HG03378 (cell line): ENCODE measurements around the gene HRNR.
"Not testable (repeated sequence)": the region's sequence is repeated elsewhere in the genome, so short reads cannot be mapped to it uniquely, and the experiment has no call there.

Experiments used
- ATAC-seq: cut with Tn5 transposase; IDR thresholded peaks from one replicate; pipeline ENCODE4 v1.9.1; 2021; ENCODE audit warnings: mild to moderate bottlenecking, moderate library complexity; ENCODE audit not compliant: unreplicated experiment

The HRNR gene

GRCh38 chr1:152224093-152224492 is at the start of gene HRNR:
TSS of gene HRNR (minus strand) at chr1:152224193. CDS start at chr1:152223253, 940 bp downstream.
- ATAC-seq = no peak

GRCh38 chr1:152256394-152256793 is 32.4 kb upstream of the HRNR start:
- ATAC-seq = not testable (repeated sequence)

DNA sequence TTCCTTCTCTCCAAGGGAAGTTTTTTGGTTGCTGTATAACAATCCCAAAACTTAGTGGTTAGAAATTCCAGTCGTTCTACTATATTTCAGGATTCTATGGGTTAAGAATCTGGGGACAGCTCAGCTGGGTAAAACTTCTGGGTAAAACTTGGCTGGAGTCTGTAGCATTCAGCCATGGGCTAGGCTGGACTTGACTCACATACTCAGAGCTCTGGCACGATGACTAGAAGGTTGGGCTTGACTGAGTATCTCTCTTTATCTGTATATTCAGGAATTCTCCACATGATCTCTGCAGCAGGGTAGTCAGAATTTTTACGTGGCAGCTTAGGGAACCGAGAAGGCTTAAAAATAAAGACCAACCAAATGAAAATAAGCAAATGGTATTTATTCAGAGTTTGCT is 28.2 kb upstream of the HRNR start:
- ATAC-seq = no peak

DNA sequence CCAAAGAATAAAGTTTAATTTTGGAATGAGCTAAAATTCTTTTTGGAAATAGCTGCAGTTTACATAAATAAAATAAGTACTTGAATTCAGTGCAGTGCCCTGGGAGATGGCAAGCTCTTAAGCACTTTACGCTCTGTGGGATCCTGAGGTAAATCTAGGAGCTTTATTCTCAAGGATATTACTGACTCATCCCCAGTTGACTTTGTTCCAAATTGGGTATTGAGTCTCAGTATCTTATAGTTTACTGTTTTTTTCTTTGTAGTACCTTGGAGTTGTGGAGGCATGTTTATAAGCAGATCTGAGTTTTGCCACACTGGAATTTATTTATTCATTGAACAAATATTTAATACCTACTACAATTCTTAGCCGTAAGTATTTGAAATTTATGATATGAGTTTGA is 27.4 kb upstream of the HRNR start:
- ATAC-seq = no peak

- no peak for ATAC-seq
Measured at GRCh38 chr1:152247316-152247715, 23.3 kb upstream of the HRNR start.

DNA sequence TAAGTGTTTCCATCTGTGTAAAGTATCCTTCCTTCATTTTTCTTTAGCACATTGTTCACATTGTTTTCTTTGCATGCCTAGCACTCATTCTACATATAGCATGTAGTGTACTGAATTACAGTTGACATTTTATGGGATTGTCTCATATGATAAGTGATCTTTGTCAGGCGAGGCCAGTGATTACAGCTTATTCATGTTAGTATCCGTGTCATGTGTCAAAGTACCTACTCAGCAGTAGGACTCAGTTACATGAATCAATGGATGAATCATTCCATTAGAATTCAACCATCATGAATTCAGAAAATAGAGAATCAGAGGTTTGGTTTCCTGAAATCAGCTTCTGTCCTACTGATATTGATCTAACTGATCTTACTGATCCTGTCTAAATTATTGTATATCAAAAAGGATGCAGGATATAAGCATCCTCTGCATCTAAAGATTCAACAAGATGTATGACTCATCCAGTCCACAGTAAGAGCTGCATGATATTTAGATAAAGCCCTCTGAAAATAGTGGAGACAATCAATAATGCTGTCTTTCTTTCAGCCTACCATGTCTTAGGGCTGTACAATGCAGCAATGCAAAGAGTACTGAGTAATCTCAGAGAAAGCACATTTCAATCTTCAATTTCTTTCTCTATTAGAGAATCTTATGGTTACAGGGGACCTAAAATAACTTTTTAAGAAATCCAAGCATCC is 20.7 kb upstream of the HRNR start:
- ATAC-seq = no peak

DNA sequence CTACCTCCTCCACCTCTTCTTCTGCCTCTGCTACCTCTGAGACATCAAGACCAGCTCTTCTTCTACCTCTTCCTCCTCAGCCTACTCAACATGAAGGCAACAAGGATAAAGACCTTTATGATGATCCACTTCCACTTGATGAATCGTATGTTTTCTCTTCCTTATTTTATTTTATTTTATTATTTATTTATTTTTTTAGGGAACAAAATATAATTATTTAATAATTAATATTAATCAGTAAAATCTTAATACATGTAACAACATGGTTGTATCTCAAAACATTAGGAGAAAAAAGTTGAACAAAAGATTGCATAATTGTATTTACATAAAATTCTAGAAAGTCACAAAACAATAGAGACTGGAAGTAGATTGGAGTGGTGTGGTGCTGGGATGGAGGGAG is 13.1 kb upstream of the HRNR start:
- ATAC-seq = no peak

DNA sequence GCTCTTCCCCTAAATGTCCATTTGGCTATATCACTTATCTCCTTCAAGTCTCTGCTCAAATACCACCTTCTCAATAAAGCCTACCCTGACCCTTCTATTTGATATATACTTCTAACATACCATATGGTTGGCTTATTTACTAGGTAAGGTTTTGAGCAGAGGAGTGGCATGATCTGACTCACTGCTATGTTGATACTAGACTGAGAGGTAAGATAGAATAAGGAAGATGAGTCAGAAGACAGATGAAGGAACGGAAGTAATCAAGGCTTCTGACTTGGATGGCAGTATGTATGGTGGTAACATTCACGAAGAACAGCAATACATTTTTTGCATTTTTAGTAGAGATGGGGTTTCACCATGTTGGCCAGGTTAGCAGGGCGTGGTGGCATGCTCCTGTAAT is 4.8 kb upstream of the HRNR start:
- ATAC-seq = no peak

GRCh38 chr1:152227310-152227928 is 3.4 kb upstream of the HRNR start:
- ATAC-seq = no peak

GRCh38 chr1:152225678-152226077 is 1.7 kb upstream of the HRNR start:
- ATAC-seq = no peak

DNA sequence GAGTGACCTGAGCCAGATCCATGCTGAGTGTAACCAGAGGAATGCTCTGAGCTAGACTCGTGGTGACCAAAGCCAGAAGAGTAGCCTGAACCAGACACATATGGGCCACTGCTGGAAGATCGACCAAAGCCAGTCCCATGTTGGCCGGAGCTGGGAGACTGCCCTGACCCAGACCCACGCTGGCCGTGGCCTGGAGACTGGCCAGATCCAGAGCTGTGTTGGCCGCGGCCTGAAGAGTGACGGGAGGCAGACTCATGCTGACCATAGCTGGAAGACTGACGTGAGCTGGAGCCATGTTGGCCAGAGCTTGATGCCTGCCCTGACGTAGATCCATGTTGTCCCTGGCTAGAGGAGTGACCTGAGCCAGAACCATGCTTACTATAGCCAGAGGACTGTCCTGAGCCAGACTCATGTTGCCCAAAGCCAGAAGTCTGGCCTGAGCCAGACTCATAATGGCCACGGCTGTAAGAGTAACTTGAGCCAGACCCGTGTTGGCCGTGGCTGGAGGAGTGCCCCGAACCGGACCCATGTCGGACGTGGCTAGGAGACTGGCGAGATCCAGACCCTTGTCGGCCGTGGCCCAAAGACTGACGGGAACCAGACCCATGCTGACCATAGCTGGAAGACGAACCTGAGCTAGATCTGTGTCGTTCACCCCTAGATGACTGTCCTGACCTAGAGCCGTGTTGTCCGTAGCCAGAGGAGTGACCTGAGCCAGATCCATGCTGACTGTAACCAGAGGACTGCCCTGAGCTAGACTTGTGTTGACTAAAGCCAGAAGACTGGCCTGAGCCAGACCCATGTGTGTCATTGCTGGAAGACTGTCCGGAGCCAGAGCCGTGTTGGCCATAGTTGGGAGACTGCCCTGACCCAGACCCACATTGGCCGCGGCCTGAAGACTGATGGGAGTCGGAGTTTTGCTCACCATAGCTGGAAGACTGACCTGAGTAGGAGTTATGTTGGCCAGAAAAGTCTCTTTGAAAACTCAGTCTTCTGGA is 3.5 kb downstream of the HRNR start:
- ATAC-seq = no peak

DNA sequence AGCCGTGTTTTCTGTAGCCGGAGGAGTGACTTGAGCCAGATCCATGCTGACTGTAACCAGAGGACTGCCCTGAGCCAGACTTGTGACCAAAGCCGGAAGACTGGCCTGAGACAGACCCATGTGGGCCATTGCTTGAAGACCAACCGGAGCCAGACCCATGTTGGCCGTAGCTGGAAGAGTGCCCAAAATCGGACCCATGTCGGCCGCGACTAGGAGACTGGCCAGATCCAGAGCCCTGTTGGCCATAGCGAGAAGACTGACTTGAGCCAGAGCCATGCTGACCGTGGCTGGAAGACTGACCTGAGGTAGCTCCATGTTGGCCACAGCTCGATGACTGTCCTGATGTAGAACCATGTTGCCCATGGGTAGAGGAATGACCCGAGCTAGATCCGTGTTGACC is 4.6 kb downstream of the HRNR start:
- not testable (repeated sequence) for ATAC-seq

- no peak for ATAC-seq
Measured at GRCh38 chr1:152218762-152219436, 5.1 kb downstream of the HRNR start.

DNA sequence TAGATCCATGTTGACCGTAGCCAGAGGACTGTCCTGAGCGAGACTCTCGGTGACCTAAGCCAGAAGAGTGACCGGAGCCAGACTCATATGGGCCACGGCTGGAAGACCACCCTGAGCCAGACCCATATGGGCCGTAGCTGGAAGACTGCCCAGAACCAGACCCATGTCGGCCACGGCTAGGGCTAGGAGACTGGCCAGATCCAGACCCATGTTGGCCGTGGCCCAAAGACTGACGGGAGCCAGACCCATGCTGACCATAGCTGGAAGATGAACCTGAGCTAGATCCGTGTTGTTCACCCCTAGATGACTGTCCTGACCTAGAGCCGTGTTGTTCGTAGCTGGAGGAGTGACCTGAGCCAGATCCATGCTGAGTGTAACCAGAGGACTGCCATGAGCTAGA is 8.4 kb downstream of the HRNR start:
- ATAC-seq = not testable (repeated sequence)

DNA sequence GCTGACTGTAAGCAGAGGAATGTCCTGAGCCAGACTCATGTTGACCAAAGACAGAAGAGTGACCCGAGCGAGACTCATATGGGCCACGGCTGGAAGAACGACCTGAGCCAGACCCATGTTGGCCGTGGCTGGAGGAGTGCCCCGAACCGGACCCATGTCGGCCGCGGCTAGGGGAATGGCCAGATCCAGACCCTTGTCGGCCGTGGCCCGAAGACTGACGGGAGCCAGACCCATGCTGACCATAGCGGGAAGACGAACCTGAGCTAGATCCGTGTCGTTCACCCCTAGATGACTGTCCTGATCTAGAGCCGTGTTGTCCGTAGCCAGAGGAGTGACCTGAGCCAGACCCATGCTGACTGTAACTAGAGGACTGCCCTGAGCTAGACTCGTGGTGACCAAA is 9.1 kb downstream of the HRNR start:
- not testable (repeated sequence) for ATAC-seq

DNA sequence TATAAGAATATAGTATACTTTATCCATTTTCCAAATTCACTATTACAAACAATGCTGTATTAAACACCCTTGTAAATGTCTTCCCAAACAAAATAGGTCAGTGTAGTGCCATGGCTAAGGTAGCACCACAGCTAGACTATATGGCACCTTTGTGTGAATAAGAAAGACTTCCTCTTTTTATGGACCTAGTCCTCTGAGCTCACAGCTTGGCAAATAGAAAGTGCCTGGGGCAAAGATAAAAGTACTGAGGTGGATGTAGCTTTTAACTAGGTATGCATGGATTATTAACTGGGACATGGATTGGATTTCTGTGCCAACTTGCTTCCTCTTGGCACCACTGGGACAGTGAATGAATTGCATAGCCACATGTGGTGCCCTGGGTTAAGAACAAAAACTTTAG is 25.0 kb downstream of the HRNR start:
- ATAC-seq = no peak

- no peak for ATAC-seq
Measured at GRCh38 chr1:152197361-152197941, 26.5 kb downstream of the HRNR start.

GRCh38 chr1:152191711-152192110 is 32.3 kb downstream of the HRNR start:
- ATAC-seq = no peak

GRCh38 chr1:152191260-152191659 is 32.7 kb downstream of the HRNR start:
- no peak for ATAC-seq

DNA sequence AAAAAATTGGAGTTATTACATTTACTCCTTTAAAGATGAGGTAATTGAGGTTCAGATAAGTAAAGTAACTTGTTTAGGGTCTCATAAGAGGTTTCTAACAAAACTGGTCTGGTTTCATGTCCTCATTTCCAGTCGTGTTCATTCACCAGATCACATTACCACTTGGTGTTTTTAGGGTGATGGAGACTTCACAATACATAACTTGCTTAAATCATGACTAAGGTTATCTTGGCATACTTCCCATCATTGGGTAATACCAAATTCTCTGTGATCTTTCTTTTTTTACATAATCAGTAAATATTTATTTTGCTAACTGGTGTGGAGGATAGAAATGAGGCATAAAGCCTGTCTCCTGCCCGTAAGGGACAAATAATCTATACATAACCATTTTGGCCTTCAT is 33.4 kb downstream of the HRNR start:
- ATAC-seq = no peak
